DND-41 (cell line): ENCODE measurements around the gene SLC25A26.

Experiments used
- EZH2 ChIP-seq: IDR thresholded peaks from 3 replicates; pipeline ENCODE4 v1.6.1; 2012; ENCODE audit warnings: borderline replicate concordance, low read depth, mild to moderate bottlenecking, moderate library complexity, low read length, inconsistent platforms; ENCODE audit not compliant: severe bottlenecking
- TF ChIP-seq, protein P1 (sequence below): IDR thresholded peaks from 2 replicates; pipeline ENCODE4 v1.5.1; 2012; ENCODE audit warnings: borderline replicate concordance, low read length, moderate library complexity, mild to moderate bottlenecking; ENCODE audit not compliant: poor library complexity, severe bottlenecking; ENCODE audit errors: extremely low read depth

DNA sequence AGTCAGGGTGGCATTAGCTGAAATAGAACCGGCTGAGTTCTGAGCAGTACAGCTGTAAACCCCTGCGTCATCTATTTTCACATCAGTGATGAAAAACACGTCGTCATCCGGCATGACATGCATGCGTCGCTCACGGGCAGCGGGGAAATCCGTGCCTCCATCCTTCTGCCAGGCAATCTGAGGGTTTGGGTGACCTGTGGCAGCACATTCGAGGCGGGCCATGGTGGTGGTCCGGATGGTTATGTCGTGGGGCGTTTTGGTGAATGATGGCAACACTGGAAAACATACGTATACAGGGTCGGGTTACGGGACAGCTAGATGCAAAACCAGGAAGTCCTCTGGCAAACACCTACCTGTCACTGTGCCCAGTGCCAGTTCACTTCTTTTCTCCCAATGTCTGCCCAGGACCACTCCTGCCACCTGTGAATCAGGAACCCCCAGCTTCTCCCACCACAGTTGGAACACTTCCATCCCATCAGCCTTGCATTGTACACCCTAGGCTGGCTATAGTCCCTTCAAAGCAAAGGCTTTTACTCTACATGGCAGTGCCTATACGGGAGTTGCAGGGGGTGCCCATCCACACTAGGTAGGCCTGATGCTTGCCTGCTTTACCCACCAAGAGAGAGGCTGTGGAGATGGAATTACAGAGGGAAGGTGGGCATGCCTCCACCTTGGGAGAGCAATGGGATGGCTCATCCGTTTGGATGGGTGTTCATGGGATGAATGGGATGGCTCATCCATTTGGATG is 163.4 kb downstream of the SLC25A26 start:
- TF ChIP-seq, protein P1, sequence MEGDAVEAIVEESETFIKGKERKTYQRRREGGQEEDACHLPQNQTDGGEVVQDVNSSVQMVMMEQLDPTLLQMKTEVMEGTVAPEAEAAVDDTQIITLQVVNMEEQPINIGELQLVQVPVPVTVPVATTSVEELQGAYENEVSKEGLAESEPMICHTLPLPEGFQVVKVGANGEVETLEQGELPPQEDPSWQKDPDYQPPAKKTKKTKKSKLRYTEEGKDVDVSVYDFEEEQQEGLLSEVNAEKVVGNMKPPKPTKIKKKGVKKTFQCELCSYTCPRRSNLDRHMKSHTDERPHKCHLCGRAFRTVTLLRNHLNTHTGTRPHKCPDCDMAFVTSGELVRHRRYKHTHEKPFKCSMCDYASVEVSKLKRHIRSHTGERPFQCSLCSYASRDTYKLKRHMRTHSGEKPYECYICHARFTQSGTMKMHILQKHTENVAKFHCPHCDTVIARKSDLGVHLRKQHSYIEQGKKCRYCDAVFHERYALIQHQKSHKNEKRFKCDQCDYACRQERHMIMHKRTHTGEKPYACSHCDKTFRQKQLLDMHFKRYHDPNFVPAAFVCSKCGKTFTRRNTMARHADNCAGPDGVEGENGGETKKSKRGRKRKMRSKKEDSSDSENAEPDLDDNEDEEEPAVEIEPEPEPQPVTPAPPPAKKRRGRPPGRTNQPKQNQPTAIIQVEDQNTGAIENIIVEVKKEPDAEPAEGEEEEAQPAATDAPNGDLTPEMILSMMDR: no peak
- no peak for TF ChIP-seq EZH2
